ENCODE measurements around the gene CBX2.

The CBX2 gene

DNA sequence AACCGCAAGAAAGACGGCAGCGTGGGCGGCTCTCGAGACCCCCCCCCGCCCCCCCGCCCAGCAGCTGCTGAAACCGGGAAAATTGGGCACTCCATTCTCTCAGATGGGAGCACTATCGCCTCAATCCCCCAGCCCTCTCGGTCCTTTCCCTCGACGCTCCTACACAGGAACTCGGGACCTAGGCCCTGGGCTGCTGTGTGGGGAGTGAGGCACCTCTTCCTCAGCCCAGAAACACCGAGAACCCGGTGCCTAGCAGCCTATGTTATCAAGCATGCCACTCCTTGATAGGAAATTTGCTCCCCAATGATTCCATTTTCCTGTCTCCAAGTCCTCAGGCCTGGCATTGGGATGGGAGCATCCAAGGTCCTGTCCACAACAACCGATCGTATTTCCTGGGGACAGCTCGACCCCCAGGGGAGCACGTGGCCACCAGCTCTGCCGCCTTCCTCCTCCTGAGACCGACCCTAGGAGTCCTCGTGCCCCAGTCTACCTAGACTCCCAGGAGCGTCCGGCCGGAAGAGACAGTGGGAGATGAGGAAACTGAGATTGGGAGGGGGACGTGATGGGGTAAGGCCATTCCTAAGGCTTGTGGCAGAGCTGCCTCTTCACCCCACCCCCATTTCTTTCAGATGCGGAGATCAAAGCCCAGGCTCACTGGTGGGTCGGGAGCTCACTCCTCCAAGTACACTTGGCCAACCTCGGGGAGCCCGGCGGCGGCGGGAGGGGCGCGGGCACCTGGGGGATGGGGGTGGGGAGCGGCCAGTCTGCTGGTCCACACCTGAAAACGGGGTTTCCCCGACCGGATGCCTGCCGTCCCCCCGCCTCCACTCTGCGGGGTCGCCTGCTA lies 36.4 kb downstream of the CBX2 start:
- no peak for DNase-seq

DNA sequence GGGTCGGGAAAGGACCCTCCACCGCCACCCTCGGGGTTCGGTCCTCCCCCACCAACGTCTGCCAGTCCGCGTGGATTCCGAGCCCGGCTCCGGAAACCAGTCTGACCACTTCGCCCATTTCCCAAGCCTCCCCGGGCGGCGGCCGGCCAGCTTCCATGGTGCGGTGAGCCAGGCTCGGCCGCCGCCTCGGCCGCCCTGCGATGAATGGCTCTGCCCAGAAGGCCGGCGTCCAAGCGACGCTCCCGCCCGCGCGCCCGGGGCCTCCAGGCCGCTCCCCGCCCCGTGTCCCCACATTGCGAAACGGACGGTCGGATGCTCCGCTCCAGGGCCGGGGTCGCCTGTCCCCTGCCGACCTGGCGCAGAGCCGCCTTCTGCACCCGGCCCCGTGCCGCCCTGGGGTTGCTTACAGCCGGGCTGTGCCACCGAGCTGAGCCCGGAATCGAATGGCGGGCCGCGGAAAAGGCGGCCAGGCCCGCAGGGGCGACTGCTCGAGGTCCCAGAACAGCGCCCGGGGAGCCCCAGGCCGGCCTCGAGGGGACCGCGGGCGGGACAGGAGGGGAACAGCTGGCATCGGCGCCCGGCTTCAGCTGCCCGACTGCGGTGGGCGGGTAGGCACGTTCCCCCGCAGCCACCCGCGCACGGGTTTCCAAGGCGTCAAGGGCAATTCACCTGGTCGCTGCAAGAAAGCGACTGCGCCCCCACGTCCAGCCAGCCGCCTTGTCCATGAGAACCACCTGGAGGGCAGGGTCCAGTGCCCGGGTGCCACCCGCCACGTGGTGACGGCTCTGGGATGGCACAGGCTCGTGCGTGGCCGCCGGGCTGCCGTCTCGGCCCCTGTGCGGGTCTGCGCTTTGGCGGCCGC lies 37.3 kb downstream of the CBX2 start:
- peak; percentile 63 for DNase-seq

DNA sequence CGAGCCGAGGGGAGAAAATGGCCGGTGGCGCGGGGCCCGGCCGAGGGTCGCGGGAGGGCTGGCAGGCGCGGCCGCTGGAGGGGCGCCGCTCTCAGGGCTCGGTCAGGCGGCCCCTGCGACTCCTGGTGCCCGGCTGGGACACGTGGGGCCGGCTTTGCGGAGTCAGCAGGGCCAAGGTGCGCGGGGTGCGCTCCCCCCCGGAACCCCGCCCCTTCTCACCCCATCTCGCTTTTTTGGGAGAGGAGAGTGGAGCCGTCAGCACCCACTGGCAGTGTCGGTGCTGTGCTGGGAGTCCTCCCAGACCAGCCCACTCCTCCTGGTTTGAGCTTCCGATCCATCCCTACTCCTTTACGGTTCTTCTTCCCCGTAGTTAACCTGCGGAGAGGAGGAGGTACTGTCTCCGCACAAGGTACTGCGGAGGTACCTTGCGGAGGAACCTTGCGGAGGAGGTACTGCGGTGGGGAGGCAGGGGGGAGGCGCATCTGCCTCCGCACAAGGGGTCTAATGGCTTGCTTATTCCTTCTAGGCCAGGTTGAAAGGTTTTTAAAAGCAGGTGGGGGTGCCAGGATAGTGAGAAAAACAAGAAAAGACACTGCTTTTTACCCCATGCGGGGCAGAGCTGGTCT lies 38.0 kb downstream of the CBX2 start:
- DNase-seq: no peak

DNA sequence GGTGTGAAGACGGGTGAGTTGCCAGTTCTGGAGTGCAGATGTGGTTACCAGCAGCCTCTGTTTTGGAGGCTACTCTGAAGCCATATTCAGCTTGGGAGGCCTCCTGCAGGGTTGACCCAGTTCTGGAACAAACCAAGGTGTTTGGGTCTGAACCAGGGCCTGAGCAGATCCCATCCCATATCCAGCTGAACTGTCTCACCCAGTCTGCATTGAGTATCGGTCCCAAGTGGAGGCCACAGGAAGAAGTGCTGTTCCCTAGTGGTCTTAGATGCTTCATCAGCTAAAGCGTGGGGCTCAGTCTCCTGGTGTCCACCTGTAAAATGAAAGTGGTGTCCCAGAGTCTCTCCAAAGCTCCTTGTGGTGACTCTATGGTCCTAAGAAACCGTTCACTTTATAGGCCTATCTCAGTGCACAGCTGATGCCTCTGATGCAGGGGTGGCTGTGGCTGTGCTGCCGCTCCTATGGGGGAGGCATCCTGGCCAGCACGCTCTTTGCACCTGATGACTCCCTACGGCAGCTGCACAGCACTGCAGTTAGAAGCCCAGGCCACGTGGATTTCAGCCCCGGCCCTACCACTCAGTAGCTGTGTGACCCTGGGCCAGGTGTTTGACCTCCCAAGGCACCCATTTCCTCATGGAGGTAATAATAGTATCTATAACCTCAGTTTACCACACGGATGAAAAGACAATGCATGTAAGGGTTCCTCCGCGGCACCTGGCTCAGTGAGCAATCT lies 40.2 kb downstream of the CBX2 start:
- DNase-seq: no peak

DNA sequence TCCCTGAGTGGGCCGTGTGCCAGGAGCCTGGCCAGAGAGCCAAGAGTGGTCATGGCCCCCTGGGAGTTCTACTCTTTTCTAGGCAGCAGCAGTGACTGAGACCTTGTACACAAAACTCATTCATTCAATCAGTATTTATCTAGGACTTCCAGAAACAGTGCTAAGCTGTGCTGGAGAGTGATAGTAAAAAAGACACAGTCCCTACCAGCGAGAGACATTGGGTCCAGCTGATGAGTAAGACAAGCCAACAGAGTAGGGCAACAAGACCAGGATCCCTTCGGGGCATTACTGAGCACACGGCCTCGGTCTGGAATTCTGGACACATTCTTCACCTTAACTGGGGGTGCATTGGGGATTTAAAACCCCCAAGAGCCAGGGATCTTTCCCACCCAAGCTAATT lies 41.1 kb downstream of the CBX2 start:
- DNase-seq: no peak

DNA sequence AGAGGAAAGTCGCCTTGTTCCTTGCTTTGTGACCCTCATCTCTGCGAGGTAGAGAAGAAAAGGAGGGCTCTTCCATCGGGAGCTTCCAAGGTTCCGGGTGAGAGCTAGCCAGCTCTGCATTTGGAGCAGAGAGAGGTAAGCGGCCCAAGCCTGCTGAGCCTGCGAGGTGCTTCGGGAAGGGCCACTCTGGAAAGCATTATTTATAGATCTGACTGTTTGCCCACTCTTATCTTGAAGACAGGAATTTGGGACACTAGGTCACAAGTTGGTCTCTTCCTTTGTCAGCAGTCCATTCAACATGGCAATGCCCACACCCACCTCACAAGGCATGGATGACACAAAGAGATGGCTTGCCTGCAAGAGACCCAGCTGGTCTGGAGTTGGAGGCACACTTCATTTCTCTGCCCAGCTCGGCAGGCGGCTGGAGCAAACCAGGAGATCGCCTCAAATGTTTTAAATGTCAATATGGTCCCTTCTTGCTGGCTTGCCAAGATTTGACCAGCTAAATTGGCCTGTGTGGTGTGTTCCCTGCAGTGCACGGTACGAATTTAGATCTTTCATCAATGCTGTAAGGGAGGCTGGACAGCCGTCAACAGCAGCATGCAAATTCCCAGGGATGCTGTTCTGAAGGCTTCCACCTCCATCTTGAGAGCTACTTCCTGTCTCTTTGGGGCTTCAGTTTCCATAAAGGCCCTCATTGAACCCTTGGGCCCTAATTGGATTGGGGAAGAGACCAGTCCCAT lies 41.8 kb downstream of the CBX2 start:
- no peak for DNase-seq

DNA sequence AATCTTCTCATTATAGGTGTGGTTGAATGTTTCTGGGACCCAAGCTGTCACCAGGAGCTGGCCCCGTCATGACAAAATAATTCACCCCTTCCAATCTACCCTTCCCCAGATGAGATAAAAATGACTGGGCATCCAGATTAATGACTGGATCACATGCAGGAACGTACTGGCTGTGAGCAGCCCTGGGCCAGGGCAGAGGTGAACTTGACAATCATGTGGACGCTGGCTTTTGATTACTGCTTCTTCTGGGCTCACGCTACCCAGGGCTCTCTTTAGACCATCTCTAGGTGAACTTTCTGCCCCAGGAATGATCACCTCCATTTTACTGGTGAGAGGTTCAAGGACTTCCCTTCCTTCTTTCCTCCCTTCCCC lies 43.0 kb downstream of the CBX2 start:
- DNase-seq: no peak

DNA sequence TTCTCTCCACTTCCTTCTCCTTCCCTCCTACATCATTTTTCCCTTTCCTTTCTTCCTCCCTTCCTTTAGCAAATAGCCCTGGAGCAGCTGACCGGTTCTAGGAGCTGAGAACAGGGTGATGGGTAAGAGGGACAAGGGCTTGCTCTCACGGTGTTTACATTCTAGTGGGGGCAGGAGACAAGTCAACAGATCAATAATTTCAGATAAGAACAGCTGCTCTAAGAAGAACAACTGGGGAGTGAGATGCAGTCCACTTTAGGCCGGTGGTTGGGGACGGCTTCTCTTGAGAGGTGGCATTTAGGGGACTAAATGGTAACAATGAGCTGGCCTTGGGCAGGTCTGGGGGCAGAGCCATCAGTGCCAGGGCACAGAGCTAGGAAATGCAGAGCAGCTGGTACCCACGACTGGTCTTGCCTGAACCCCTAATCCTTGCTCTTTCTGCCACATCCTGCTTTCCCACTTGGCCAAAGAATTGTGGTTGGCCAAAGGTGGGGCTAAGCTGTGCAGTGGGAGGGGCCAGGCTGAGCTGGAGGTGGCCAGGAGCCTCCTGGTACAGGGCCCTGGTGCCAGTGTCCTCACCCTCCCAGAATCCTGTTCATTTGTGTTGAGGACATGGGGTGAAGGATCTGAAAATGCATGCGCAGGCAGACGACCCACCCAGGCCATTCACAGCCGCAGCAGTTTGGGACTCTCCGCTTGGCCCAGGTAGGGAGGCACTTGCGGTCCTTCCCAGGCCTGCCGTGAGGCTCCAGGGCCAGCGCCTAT lies 43.6 kb downstream of the CBX2 start:
- no peak for DNase-seq

DNA sequence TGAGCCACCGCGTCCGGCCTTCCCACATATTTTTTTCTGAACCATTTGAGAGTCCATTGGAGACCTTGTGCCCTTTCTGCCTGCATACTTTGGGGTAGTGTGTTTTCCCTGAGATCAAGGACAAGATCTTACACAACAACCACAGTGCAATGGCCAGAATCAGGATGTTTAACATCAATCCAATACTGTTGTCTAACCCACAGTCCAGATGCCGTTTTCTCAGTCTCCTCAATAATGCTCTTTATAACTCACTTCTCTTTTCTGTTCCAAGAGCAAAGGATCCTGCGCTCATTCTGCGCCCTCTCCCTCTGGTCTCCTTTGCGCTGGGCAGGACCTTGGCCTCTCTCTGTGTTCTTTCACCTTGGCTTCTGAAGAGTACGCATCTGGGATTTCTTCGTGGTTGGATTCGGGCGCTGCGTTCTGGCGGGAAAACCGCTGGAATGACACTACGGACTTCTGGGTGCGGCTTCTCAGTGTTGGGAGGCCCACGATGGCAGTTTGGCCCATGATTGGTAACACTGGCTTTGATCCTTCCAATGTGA lies 44.7 kb downstream of the CBX2 start:
- DNase-seq: no peak

DNA sequence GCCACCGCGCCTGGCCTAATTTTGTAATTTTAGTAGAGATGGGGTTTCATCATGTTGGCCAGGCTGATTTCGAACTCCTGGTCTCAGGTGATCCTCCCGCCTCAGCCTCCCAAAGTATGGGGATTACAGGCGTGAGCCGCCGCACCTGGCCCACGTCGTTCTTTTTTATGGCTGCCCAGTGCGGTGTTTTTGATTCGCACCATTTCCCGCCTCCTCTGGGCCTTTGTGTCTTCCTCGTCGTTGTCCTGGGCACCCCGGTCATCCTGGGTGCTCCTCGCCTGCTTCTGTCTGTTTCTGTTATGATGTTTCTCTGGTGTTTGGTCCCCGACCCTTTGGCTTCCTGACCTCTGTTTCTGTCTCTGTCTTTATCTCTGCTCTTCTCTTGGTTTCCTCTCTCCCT lies 46.3 kb downstream of the CBX2 start:
- no peak for DNase-seq

DNA sequence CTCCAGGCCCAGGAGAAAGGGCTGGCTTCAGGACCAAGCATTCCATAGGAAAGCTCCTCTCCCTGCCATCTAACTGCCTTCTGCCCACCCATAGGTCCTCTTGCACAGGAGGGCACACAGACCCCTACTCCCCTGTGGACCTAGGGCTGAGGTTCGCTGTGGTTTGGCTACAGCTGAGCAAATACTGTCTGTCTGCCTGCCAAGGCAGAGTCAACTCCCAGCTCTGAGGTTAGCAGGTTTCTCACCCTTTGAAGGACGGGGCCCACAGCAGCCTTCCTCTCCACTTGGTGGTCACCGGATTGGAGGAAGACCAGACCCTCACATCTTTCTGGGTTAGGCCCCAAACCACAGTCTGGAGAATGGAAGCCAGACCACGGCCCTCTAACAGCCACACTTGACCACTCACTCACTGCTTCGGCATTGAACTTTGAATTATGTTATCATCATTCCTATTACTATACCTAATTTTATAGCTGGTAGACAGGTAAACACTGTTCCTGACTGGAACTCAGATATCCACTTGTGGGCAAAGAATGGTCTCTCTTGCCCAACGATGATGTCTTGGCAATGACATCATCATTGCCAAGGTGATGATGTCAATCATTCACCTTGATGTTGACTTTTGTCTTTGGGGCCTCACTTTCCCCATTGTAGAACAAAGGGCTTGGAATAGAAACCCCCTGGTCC lies 47.1 kb downstream of the CBX2 start:
- DNase-seq: no peak

DNA sequence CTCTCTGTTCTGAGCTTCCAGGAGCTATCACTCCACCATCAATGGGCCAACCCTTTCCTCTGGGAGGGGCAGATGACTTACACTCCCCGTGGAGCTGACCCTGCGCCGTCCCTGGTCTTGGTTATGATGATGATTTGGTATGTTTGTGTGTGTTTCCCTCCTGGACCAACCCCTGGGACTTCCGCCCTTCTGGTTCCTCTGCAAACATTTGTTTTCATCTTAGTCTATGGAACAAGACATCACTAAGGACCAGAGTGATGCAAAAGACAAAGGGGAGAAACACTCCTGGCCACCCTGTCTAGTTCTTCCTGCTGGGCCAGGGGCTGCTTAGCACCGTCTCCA lies 47.6 kb downstream of the CBX2 start:
- no peak for DNase-seq

DNA sequence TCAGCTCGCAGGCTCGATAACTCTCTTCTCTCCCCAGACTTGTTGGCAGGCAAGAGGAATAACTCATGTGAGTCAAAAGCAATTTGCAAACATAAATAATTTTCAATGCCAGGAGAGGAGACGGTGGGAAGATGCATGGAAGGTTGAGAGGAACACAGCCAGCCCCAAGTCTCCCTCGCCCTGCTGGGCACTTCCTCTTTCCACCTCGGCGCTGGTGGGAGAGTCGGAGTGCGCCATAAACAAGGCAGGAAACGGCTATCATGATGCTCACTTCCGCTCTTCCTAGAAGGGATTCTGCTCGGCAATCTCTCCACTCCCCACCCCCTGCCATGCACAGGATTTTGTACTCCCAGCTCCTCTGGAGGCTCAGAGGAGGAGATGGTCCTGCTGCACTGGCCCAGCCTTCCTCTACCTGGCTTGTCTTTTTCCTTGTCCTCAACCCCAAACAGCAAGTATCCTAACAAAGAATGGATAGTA lies 48.3 kb downstream of the CBX2 start:
- DNase-seq: no peak

DNA sequence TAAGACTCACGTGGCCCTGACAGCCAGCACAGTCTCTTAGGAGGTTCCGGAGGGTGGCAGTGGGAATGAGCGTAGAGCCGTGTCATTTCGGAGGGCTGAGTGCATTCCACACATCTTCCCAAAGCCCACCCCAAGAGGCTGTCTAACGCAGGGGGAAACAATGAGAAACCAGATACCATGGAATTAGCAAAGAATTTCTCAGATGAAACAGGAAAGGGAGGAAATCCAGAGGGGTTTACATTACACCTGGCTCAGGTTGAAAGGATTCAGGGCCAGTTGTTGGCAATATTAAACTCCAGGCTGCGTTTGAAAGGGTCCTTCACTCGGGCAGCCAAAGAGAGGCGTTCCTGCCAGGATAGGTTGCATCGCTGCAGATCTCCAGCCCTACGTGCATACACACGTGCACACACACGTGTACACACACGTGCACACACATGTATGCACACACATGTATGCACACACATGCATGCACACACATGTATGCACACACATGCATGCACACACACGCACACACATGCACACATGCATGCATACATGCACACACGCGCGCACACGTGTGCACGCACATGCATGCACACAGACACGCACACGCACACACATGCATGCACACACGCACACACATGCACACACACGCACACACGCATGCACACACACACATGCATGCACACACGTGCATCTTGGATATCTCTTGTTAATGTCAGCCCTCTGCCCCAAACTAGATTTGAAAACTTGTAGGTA lies 49.1 kb downstream of the CBX2 start:
- no peak for DNase-seq

DNA sequence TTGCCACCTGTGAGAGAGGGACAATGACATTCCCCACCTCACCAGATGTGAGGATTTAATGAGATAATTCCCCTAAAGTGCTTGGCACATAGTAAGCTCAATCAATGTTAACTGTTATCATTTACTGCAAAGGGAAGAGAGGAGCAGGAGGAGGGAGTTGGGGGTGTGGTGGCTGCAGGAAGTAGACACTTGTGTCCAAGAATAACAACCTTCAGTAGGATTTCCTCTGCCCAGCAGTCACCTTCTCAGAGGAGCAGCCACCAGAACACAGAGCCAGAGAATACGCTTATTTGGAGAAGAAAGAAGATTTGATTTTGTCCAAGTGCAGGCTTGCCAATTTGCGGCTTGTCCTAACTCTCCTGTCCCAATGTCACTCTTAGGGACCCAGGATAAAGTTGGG lies 51.1 kb downstream of the CBX2 start:
- DNase-seq: no peak

DNA sequence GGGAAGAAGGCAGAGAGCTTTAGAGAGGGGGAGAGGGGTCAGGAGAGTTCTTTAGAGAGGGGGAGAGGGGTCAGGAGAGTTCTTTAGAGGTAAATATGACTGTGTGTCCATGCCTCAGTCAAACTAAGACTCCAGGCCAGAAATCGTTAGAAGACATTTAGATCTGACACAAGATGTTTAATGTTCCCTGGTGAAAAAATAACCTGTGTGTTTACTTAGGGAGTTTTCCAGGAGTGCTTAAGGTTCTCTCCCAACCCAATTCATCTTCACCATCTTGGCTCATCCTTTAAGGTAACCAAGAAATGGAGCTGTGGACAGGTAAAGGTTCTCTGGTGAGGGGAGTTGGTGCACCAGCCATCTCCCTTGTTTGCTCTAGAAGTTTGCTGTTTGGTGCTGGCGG lies 51.5 kb downstream of the CBX2 start:
- DNase-seq: no peak

DNA sequence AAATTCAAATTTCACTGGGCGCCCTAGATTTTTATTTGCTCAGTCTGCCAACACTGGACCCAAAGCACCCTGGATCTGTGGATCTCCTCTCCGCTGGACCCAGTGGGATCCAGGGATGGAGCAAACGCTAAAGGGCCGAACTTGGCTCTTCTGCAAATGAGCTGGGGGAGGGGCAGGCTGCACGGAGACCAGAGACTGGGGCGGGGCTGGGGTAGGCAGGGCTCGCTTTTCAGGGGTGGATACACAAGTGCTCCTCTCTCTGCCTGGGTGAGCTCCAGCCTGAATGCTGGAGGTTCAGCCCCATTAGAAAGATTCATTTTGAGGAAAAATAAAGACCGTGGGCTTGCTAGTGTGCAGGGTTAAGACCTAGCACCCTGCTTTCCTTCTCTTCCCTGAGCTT lies 52.4 kb downstream of the CBX2 start:
- DNase-seq: no peak

DNA sequence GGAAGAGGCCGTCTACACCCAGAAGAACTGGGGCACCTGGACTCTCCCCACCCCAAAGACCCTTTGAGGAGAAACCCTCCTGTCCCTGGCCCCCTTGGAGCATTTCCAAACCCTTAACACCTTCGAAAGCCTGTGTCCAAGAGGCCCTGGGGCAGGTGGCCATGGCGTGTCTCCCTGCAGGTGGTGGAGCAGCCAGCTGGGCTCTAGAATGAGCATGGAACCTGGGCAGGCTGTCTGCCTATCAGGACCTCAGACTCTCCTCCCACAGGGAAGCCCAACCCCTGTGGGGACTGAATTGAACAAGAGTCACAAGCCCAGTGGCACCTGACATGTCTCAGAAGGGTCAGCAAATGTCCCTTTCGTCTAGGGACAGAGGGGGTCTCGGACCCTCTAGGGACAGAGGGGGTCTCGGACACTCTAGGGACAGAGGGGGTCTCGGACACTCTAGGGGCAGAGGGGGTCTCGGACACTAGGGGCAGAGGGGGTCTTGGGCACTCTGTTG lies 52.9 kb downstream of the CBX2 start:
- no peak for DNase-seq
